Fibroblast of peridontal ligament (primary cell): ENCODE data around the gene MYO7A.
A peak's percentile ranks its signal among the peaks of the same experiment; 100 is the strongest.

ENCODE experiments used
- DNase-seq: peaks from one replicate; pipeline ENCODE4 v3.0.0-alpha.2; 2010; ENCODE audit errors: extremely low read depth

The MYO7A gene

DNA sequence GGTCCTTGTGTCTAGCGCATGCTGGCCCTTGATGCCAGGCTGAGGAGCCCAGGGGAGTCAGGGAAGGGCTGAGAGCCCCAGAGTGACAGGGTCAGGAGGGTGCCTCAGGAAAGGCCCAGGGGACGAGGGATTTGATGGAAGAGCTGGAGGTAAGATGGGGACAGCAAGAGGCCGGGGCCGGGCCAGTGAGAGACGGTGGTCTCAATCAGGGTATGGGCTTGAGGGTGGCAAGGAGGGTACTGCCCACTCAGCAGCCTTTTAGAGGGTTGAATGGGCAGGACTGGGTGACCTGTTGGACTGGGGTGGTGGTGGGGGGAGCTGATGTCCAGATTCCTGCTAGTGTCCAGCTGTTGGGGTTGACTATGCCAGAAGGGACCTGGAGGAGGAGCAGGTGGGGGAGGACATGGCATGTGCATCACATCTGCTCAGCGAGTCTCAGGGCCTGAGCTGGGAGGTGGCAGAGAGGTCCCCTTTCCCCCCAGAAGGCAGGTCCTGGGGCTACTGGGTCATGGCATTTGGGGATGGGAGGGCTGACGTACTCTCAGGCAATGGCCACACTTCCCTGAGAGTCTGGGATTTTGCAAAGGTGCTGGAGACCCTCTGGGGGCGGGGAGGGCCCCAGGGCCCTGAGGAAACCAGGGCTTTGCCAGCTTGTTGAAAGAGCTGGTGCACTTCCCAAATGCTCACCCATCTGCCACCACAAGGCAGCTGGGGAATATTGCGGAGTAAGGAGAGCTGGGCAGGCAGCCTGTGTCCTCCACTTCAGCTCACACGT lies 18.4 kb downstream of the MYO7A start:
- no peak for DNase-seq

DNA sequence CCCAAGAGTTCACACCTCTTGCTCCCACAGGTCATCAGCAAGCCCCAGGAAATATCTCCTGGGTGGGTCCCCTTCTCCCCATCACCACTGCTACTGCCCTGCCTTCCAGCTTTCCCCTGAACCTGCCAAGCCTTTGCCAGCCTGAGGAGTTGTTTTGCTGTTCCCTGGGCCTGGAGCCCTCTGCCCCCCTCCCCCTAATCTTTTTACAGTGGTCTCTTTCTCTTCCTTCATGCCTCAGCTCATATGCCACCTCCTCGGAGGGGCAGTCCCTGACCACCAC lies 18.9 kb downstream of the MYO7A start:
- no peak for DNase-seq

DNA sequence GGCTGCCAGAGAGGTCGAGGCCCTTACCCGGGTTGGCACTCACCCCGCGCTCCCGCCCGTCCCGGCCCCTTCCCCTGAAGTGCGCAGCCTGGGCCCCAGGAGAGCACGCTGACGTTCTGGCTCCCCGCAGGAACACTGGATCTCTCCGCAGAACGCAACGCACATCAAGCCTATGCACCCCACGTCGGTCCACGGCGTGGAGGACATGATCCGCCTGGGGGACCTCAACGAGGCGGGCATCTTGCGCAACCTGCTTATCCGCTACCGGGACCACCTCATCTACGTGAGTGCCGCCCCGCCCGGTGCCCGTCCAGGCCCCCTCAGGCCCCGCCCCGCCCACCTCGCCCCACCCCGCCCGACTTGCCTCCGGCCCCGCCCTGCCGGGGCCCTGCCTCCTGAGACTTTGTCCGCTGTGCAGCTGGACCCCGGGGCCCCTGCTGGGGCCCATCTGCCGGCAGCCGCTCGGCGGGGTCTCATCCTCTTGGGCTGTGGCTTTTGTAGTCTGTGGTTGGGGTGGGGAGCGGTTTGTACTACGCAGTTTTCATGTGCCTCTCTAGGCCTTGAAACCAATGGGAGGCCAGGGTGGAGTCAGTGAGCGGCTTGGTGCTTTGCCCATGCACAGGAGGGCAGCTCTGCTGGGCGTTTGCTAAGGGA lies 19.7 kb downstream of the MYO7A start:
- no peak for DNase-seq

GRCh38 chr11:77148963-77149715 lies 21.1 kb downstream of the MYO7A start:
- DNase-seq = no peak

DNA sequence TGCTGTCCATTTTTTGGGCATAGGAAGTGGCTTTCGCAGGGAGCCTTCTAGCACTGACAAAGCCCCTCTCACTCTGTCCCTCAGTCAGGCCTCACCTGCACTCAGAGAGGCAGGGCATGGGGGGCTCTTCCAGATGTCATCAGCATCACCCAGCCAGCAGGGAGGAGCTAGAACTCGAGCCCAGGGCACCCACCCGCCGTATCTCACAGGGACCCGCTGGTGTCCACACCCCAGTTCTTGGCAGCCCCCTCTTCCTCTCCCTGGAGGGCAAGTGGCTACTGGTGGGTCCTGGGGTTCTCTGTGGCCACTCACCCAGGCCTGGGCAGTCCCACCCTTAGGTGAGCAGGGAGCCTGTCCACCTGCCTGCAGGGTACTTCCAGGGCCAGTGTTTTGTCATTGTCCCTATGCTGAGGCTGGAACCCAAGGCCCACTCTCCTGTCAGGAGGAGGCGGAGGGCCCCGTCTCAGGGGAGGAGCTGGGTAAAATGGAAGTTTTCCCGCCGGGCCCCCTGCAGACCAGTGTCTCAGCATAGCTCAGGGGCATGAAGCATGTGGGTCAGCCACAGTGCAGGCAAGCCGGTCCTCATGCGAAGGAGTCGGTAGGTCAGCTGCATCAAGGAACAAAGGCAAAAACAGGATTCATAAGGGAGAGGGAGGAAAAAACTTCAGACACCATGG lies 21.8 kb downstream of the MYO7A start:
- no peak for DNase-seq

DNA sequence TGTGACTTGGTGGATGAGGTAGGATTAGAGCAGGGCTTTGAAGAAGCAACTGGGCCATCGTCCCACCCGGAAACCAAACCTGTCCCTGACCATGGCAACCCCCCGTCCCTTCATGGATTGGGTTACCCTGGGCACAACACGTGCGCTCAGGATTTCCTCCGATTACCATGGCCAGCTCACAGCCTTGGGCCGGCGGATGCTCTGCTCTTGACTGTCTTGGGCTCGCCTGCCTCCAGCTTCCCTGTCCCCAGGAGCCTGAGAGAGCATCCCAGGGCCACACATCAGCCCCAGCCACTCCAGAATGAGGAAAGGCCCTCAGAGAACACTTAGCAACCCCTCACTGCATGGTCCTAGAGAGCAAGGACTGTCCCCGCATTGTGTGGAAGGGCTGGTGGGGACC lies 22.8 kb downstream of the MYO7A start:
- no peak for DNase-seq

GRCh38 chr11:77151804-77152509 lies 23.9 kb downstream of the MYO7A start:
- DNase-seq = peak; percentile 15

DNA sequence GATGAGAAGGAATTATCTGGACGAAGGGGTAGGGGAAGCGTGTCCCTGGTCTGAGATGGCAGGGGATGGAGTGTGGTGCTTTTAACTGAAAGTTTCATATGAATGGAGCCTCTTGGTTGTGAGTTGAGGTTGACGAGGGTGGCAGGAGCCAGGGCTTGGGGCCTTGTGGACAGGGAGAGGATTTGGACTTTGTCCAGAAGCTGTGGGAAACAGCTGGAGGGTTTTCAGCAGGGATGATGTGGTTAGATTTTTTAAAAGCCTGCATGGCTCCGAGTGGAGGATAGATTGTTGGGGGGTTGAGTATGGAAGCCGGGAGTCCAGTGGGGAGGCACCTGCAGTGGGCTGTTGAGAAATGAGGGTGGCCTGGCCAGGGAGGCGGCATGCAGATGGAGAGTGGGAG lies 24.8 kb downstream of the MYO7A start:
- DNase-seq = peak; percentile 43

GRCh38 chr11:77153276-77154185 lies 25.5 kb downstream of the MYO7A start:
- DNase-seq = no peak

GRCh38 chr11:77154381-77155081 lies 26.5 kb downstream of the MYO7A start:
- no peak for DNase-seq

DNA sequence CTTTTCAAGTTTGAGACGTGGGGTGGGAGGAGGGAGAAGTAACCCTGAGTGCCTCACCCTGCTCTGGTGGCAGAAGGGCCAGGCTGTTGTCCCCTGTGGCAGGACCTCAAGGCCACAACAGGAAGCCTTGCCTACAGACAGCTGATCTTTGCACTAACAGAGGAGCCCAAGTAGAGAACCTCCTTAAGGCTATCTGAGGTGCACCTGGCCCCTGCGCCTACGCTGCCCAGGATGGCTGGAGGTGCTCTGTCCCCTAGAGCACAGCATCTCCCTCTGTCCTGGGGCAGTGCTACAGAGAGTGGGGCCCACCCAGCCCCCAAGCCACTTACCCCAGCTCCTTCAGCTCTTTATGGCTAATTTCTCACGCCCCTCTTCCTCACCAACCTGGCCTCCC lies 27.0 kb downstream of the MYO7A start:
- no peak for DNase-seq

- no peak for DNase-seq
Measured at GRCh38 chr11:77155556-77156130, 27.6 kb downstream of the MYO7A start.

DNA sequence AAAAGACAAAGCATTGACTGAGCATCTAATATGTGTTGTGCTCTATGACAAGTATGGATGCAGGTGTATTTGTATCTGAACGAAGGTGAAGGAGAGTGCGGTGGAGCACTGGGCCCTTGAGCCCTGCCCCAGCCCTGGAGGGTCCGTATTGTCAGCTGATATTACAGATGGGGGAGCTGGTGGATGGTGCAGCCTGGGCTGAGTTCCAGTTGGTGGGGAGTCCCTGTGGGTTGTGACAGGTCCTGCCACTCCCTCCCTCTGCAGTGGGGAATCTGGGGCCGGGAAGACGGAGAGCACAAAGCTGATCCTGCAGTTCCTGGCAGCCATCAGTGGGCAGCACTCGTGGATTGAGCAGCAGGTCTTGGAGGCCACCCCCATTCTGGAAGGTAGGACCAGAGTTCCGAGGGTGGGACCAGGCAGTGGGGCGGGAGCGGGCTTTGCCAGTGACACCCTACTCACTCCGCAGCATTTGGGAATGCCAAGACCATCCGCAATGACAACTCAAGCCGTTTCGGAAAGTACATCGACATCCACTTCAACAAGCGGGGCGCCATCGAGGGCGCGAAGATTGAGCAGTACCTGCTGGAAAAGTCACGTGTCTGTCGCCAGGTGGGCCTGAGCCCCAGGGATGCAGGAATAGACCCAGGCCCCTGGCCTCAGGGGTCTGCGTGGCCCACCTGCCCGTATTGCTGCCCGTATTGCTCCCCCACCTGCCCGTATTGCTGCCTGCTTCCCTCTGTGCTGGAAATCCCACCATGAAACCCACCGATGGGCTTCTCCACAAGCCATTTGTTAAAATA lies 28.6 kb downstream of the MYO7A start:
- DNase-seq = no peak

- DNase-seq = no peak
Measured at GRCh38 chr11:77158041-77158695, 30.1 kb downstream of the MYO7A start.

DNA sequence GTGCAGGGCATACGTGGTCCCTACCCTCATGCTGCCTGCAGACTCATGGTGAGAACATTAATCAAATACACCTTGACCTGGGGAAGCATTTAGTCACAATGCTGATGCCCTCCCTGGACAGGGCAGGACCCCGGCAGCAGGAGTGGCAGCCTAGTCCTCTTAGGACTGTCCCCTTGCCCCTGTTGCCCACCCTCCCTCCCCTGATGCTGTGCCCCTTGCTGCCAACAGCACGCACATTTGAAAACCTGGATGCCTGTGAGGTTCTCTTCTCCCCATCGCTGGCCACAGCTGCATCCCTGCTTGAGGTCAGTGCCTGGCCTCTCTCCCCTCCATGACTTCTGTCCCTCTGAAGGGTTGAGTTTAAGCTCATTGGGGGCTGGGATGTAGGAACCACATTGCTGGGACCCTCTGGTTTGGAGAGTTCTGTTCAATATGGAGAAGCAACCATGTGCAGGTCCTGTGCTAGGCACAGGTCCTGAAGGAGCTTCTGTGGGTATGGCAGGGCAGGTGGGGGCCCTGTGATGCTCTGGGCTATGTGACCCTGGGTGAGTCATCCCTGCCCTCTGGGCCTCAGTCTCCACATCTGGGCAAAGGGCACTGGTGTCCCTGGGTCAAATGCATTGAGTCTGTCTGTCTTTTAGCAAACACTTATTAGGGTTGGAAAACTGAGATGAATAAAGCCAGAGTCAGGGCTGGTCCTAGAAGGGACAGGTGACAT lies 31.3 kb downstream of the MYO7A start:
- DNase-seq = no peak

- no peak for DNase-seq
Measured at GRCh38 chr11:77159937-77160495, 32.0 kb downstream of the MYO7A start.

- no peak for DNase-seq
Measured at GRCh38 chr11:77163271-77163670, 35.2 kb downstream of the MYO7A start.
